ENCODE measurements around the gene AVPR1A.
A peak's percentile ranks its signal among the peaks of the same experiment; 100 is the strongest.
"Not testable (repeated sequence)": the region's sequence is repeated elsewhere in the genome, so short reads cannot be mapped to it uniquely, and the experiment has no call there.

AVPR1A gene

GRCh38 chr12:63167741-63168140, 16.7 kb upstream of the AVPR1A start:
- not testable (repeated sequence) for H3K14ac ChIP-seq (ENCODE audit: low read length); H3K4me3 ChIP-seq (ENCODE audit: low read length in 2 of 2); H2AK5ac ChIP-seq (ENCODE audit: low read depth, low read length); H3K27ac ChIP-seq (replicated peaks; ENCODE audit: low read length); H2BK5ac ChIP-seq (ENCODE audit: low read length); H4K91ac ChIP-seq (ENCODE audit: low read depth, low read length, poor library complexity); H3K4me1 ChIP-seq (ENCODE audit: control insufficient read depth in 2 of 2, insufficient read depth in 1 of 2, low read depth in 1 of 2, low read length in 2 of 2); H2BK15ac ChIP-seq (ENCODE audit: low read length); H3K9ac ChIP-seq (ENCODE audit: low read depth, low read length, poor library complexity); H3K27me3 ChIP-seq (ENCODE audit: control insufficient read depth in 3 of 3, insufficient read depth in 3 of 3, low read depth in 1 of 3, low read length in 3 of 3); H2BK12ac ChIP-seq (ENCODE audit: low read length); H2BK120ac ChIP-seq (ENCODE audit: low read depth, low read length); H4K8ac ChIP-seq (ENCODE audit: low read depth, low read length); H3K23ac ChIP-seq (ENCODE audit: low read depth, low read length, poor library complexity); H3K36me3 ChIP-seq (replicated peaks in 1 of 2; ENCODE audit: control insufficient read depth in 2 of 2, insufficient read depth in 2 of 2, low read length in 2 of 2); DNase-seq (ENCODE audit: low spot score); H3K18ac ChIP-seq (ENCODE audit: low read length); H3K79me1 ChIP-seq (ENCODE audit: low read depth, low read length); H3K4me2 ChIP-seq (ENCODE audit: insufficient read depth, low read length, poor library complexity, severe bottlenecking); H3K9me3 ChIP-seq (replicated peaks in 1 of 2; ENCODE audit: control insufficient read depth in 2 of 2, insufficient read depth in 1 of 2, low read depth in 1 of 2, low read length in 2 of 2); H3K4ac ChIP-seq (ENCODE audit: low read length)
- H2AFZ ChIP-seq (ENCODE audit: low read length) = peak overlapping the region; percentile 68
- no CpG with 5 or more reads among the region's 6 CpGs for WGBS, 2 donors (ENCODE audit: extremely low coverage in 2 of 2, insufficient read length in 2 of 2, insufficient replicate concordance in 1 of 2)

GRCh38 chr12:63164911-63165310, 13.9 kb upstream of the AVPR1A start:
- Histone ChIP-seq H2BK12ac (ENCODE audit: low read length) (no peak overlapping the region), H3K14ac (ENCODE audit: low read length) (no peak overlapping the region), H3K9me3 (replicated peaks in 1 of 2; ENCODE audit: control insufficient read depth in 2 of 2, insufficient read depth in 1 of 2, low read depth in 1 of 2, low read length in 2 of 2) (no peaks in the 10 kb centered on the region), H3K27ac (replicated peaks; ENCODE audit: low read length) (no peak overlapping the region), H2BK120ac (ENCODE audit: low read depth, low read length) (no peak overlapping the region), H3K27me3 (ENCODE audit: control insufficient read depth in 3 of 3, insufficient read depth in 3 of 3, low read depth in 1 of 3, low read length in 3 of 3) (peaks cover 0 to 2% (median 0%) of the 10 kb centered on the region in 3 experiments), H3K4me1 (ENCODE audit: control insufficient read depth in 2 of 2, insufficient read depth in 1 of 2, low read depth in 1 of 2, low read length in 2 of 2) (no peaks in the 10 kb centered on the region), H3K23ac (ENCODE audit: low read depth, low read length, poor library complexity) (no peak overlapping the region), H4K8ac (ENCODE audit: low read depth, low read length) (no peak overlapping the region), H2AK5ac (ENCODE audit: low read depth, low read length) (no peak overlapping the region), H2BK5ac (ENCODE audit: low read length) (no peak overlapping the region), H3K79me1 (ENCODE audit: low read depth, low read length) (no peaks in the 10 kb centered on the region), H2AFZ (ENCODE audit: low read length) (no peak overlapping the region), H4K91ac (ENCODE audit: low read depth, low read length, poor library complexity) (no peak overlapping the region), H3K18ac (ENCODE audit: low read length) (no peak overlapping the region), H3K4me2 (ENCODE audit: insufficient read depth, low read length, poor library complexity, severe bottlenecking) (no peak overlapping the region), H3K4ac (ENCODE audit: low read length) (no peak overlapping the region), H2BK15ac (ENCODE audit: low read length) (no peak overlapping the region), H3K9ac (ENCODE audit: low read depth, low read length, poor library complexity) (no peak overlapping the region), H3K36me3 (replicated peaks in 1 of 2; ENCODE audit: control insufficient read depth in 2 of 2, insufficient read depth in 2 of 2, low read length in 2 of 2) (no peaks in the 10 kb centered on the region), H3K4me3 (ENCODE audit: low read length in 2 of 2) (no peak overlapping the region)
- DNase-seq (ENCODE audit: low spot score) = no peak
- WGBS, 2 donors (ENCODE audit: extremely low coverage in 2 of 2, insufficient read length in 2 of 2, insufficient replicate concordance in 1 of 2) = no CpG with 5 or more reads among the region's 2 CpGs

- H2BK15ac ChIP-seq (ENCODE audit: low read length) = no peak overlapping the region
- no peak overlapping the region for H3K27ac ChIP-seq (replicated peaks; ENCODE audit: low read length)
- no peak overlapping the region for H3K9ac ChIP-seq (ENCODE audit: low read depth, low read length, poor library complexity)
- H2BK120ac ChIP-seq (ENCODE audit: low read depth, low read length) = no peak overlapping the region
- no peaks in the 10 kb centered on the region for H3K79me1 ChIP-seq (ENCODE audit: low read depth, low read length)
- no peak overlapping the region for H3K4ac ChIP-seq (ENCODE audit: low read length)
- no CpG with 5 or more reads among the region's 1 CpG for WGBS, 2 donors (ENCODE audit: extremely low coverage in 2 of 2, insufficient read length in 2 of 2, insufficient replicate concordance in 1 of 2)
- no peaks in the 10 kb centered on the region for H3K9me3 ChIP-seq (replicated peaks in 1 of 2; ENCODE audit: control insufficient read depth in 2 of 2, insufficient read depth in 1 of 2, low read depth in 1 of 2, low read length in 2 of 2)
- H3K4me2 ChIP-seq (ENCODE audit: insufficient read depth, low read length, poor library complexity, severe bottlenecking) = no peak overlapping the region
- H2AFZ ChIP-seq (ENCODE audit: low read length) = no peak overlapping the region
- no peaks in the 10 kb centered on the region for H3K4me1 ChIP-seq (ENCODE audit: control insufficient read depth in 2 of 2, insufficient read depth in 1 of 2, low read depth in 1 of 2, low read length in 2 of 2)
- H2BK5ac ChIP-seq (ENCODE audit: low read length) = no peak overlapping the region
- no peak overlapping the region for H4K91ac ChIP-seq (ENCODE audit: low read depth, low read length, poor library complexity)
- H3K27me3 ChIP-seq (ENCODE audit: control insufficient read depth in 3 of 3, insufficient read depth in 3 of 3, low read depth in 1 of 3, low read length in 3 of 3) = peaks cover 0 to 2% (median 0%) of the 10 kb centered on the region in 3 experiments
- no peak overlapping the region for H3K14ac ChIP-seq (ENCODE audit: low read length)
- H3K23ac ChIP-seq (ENCODE audit: low read depth, low read length, poor library complexity) = no peak overlapping the region
- H2AK5ac ChIP-seq (ENCODE audit: low read depth, low read length) = no peak overlapping the region
- no peak overlapping the region for H4K8ac ChIP-seq (ENCODE audit: low read depth, low read length)
- H3K36me3 ChIP-seq (replicated peaks in 1 of 2; ENCODE audit: control insufficient read depth in 2 of 2, insufficient read depth in 2 of 2, low read length in 2 of 2) = no peaks in the 10 kb centered on the region
- no peak overlapping the region for H2BK12ac ChIP-seq (ENCODE audit: low read length)
- no peak for DNase-seq (ENCODE audit: low spot score)
- no peak overlapping the region for H3K18ac ChIP-seq (ENCODE audit: low read length)
- H3K4me3 ChIP-seq (ENCODE audit: low read length in 2 of 2) = no peak overlapping the region
Observed at GRCh38 chr12:63163541-63163940, 12.5 kb upstream of the AVPR1A start.

GRCh38 chr12:63155375-63155774, 4.4 kb upstream of the AVPR1A start:
- no peak overlapping the region for H2BK15ac ChIP-seq (ENCODE audit: low read length)
- H3K4me2 ChIP-seq (ENCODE audit: insufficient read depth, low read length, poor library complexity, severe bottlenecking) = no peak overlapping the region
- H3K4ac ChIP-seq (ENCODE audit: low read length) = no peak overlapping the region
- H2BK120ac ChIP-seq (ENCODE audit: low read depth, low read length) = no peak overlapping the region
- H3K23ac ChIP-seq (ENCODE audit: low read depth, low read length, poor library complexity) = no peak overlapping the region
- no peak overlapping the region for H3K4me3 ChIP-seq (ENCODE audit: low read length in 2 of 2)
- no peaks in the 10 kb centered on the region for H3K36me3 ChIP-seq (replicated peaks in 1 of 2; ENCODE audit: control insufficient read depth in 2 of 2, insufficient read depth in 2 of 2, low read length in 2 of 2)
- DNase-seq (ENCODE audit: low spot score) = no peak
- H3K18ac ChIP-seq (ENCODE audit: low read length) = no peak overlapping the region
- H3K79me1 ChIP-seq (ENCODE audit: low read depth, low read length) = no peaks in the 10 kb centered on the region
- H2AFZ ChIP-seq (ENCODE audit: low read length) = no peak overlapping the region
- peaks cover 0 to 5% of the 10 kb centered on the region in 2 donors for H3K9me3 ChIP-seq (replicated peaks in 1 of 2; ENCODE audit: control insufficient read depth in 2 of 2, insufficient read depth in 1 of 2, low read depth in 1 of 2, low read length in 2 of 2)
- peaks cover 6 to 8% of the 10 kb centered on the region in 2 donors for H3K4me1 ChIP-seq (ENCODE audit: control insufficient read depth in 2 of 2, insufficient read depth in 1 of 2, low read depth in 1 of 2, low read length in 2 of 2)
- no peak overlapping the region for H3K27ac ChIP-seq (replicated peaks; ENCODE audit: low read length)
- no CpG with 5 or more reads among the region's 2 CpGs for WGBS, 2 donors (ENCODE audit: extremely low coverage in 2 of 2, insufficient read length in 2 of 2, insufficient replicate concordance in 1 of 2)
- H4K91ac ChIP-seq (ENCODE audit: low read depth, low read length, poor library complexity) = no peak overlapping the region
- no peak overlapping the region for H2BK12ac ChIP-seq (ENCODE audit: low read length)
- H3K14ac ChIP-seq (ENCODE audit: low read length) = no peak overlapping the region
- no peak overlapping the region for H2BK5ac ChIP-seq (ENCODE audit: low read length)
- no peak overlapping the region for H3K9ac ChIP-seq (ENCODE audit: low read depth, low read length, poor library complexity)
- no peak overlapping the region for H2AK5ac ChIP-seq (ENCODE audit: low read depth, low read length)
- H3K27me3 ChIP-seq (ENCODE audit: control insufficient read depth in 3 of 3, insufficient read depth in 3 of 3, low read depth in 1 of 3, low read length in 3 of 3) = peaks cover 9 to 28% (median 16%) of the 10 kb centered on the region in 3 experiments
- no peak overlapping the region for H4K8ac ChIP-seq (ENCODE audit: low read depth, low read length)
